Stimulated activated CD4-positive, alpha-beta T cell treated with anti-CD3 and anti-CD28 coated beads, TNF-alpha, amount 100 ng/mL, for 48 hours (primary cell): ENCODE measurements around the gene GNB1L.
"Not testable (repeated sequence)": the region's sequence is repeated elsewhere in the genome, so short reads cannot be mapped to it uniquely, and the experiment has no call there.

Source experiments
- DNase-seq, 3 donors: peaks; one replicate each; pipeline ENCODE4 v3.0.0-alpha.2; 2020; ENCODE audit warnings: low read depth in 3 of 3

The GNB1L gene

GRCh38 chr22:19843857-19844376 lies 10.8 kb downstream of the GNB1L start:
- DNase-seq: no peak

- DNase-seq: no peak
Observed at GRCh38 chr22:19843107-19843856, 11.4 kb downstream of the GNB1L start.

- no peak for DNase-seq
Observed at GRCh38 chr22:19842393-19843106, 12.1 kb downstream of the GNB1L start.

DNA sequence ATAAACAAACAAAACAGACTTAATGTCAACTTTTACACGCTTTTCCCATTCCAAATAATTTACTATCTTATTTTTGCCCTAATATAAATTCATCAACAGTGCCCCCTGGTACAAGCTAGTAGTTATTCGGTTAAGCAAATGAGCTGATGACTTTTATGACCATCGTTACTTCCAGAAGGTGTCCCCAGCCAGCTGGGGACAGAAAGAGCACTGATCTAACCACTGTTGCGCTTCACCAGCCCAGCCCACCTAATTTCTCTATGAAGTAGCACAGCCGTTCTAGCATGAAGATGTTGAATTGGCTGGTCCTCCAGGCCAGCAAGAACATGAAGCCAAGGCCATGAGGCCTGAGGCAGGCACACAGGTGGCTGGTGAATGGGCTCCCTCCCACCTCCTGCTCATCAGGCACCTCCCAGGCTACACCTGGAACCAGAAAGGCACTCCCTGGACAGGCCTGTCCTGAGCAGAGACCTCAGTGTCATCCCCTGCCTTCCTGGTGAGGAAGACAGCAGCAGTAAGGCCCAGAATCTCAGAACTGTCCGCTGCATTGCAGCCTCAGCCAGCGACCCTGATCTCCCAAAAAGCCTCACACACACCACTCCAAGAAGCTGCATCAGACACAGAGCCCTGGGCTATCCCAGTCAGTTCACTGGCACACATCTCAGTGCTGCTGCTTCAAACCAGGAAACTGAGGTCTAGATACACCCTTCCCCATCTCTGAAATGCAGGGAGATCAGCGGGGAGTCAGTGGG lies 12.9 kb downstream of the GNB1L start:
- no peak for DNase-seq

GRCh38 chr22:19840955-19841640 lies 13.6 kb downstream of the GNB1L start:
- no peak for DNase-seq

DNA sequence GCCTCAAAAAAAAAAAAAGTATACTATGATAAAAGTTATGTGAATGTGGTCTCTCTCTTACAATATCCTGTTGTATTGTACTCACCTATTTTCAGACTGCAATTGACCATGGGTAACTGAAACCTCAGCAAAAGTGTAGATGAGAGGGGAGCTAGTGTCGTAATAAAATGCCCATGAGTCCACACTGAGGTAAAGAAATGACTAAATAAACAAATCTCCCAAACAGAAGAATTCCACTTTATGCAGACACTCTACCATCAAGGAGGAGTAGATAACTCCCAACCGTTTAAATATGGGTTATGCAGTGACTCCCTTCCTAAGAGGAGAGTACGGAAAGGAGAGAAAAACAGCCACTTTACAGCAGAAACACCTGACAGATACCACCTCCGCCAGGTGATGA lies 14.6 kb downstream of the GNB1L start:
- no peak for DNase-seq

DNA sequence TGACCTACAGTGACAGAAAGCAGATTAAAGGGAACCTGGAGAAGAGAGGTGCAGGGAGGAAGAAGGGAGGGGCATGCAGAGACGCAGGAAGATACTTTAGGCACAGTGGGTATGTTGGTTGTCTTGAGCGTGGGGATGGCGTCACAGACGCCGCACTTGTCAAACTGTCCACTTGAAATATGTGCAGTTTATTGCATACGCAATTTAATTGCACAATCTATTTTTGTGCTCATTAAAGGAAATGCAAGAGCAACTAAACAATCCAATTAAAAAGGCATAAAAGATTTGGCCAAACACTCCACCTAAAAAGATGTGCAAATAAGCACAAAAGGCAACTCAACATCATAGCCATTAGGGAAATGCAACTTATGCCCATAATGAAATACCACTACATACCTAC lies 16.8 kb downstream of the GNB1L start:
- DNase-seq: no peak

DNA sequence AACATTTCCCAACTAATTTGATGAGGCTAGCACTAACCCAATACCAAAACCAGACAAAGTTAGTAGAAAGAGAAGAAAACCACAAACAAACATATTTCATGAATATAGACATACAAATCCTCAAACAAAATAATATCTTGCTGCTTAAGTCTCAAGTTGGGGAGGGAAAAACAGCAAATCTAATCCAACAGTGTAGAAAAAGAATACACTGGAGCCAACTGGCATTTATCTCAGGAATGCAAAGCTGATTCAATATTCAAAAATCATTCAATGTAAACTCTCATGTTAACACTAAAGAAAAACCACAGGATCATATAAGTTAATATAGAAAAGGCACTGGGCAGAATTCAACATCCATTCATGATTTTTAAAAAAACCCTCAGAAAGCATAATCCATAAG lies 18.2 kb downstream of the GNB1L start:
- no peak for DNase-seq

GRCh38 chr22:19834599-19834998 lies 20.1 kb downstream of the GNB1L start:
- DNase-seq: no peak

DNA sequence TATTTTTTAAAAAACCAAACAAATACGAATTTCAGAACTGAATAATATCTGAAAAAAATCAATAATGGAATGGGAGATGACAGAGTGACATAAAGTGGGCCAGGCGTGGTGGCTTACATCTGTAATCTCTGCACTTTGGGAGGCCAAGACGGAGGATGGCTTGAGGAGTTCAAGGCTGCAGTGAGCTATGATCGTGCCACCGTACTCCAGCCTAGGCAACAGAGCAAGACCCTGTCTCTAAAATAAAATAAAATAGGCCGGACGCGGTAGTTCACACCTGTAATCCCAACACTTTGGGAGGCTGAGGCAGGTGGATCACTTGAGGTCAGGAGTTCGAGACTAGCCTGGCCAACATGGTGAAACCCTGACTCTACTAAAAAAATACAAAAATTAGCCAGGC lies 21.3 kb downstream of the GNB1L start:
- DNase-seq: not testable (repeated sequence)

- DNase-seq: no peak
Observed at GRCh38 chr22:19832476-19833108, 22.1 kb downstream of the GNB1L start.

GRCh38 chr22:19831979-19832378 lies 22.7 kb downstream of the GNB1L start:
- not testable (repeated sequence) for DNase-seq

DNA sequence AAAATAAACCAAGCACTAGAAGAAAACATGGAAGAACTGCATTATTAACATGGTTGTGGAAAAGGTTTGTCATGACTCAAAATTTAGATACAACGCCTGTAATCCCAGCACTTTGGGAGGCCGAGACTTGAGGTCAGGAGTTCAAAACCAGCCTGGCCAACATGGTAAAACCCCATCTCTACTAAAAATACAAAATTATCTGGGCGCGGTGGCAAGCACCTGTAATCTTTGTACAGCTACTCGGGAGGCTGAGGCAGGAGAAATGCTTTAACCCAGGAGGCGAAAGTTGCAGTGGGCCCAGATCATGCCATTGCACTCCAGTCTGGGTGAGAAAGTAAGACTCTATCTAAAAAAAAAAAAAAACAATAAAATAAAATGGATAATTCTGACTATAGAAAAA lies 23.7 kb downstream of the GNB1L start:
- no peak for DNase-seq

DNA sequence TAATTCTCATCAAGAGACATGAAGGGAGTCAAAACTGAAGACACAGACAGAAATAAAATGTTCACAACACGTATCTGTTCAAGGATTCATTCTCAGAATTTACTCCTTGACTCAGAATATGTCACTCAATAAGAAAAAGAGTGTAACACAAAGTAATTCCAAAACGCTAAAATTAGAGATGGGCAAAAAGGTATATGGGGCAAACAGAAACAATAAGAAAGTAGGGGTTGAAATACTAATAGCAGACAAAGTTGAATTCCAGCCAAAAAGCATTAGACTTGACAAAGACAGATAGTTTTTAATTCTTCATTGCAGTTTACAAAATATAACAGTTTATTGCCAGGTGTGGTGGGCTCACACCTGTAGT lies 26.7 kb downstream of the GNB1L start:
- no peak for DNase-seq

- no peak for DNase-seq
Observed at GRCh38 chr22:19827341-19828034, 27.2 kb downstream of the GNB1L start.

- DNase-seq: no peak
Observed at GRCh38 chr22:19826619-19826950, 28.1 kb downstream of the GNB1L start.

- DNase-seq: no peak
Observed at GRCh38 chr22:19825904-19826618, 28.6 kb downstream of the GNB1L start.

GRCh38 chr22:19824926-19825339 lies 29.7 kb downstream of the GNB1L start:
- DNase-seq: no peak

GRCh38 chr22:19824212-19824925 lies 30.3 kb downstream of the GNB1L start:
- DNase-seq: no peak

DNA sequence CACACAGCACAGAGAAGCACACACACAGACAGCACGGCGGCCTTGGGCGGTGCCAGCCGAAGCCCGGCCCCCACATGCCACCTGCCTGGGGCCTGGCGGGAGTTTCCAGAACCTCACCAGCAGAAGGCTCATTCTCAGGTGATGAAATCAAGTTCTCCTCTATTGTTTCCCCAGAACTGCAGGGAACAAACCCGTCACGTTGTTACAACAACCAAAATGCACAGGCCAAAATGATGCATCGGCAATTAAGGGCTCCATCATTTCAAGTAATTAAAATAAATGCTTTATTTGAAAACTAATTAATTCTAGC lies 30.8 kb downstream of the GNB1L start:
- DNase-seq: no peak
